Neutrophil (primary cell): ENCODE data around the gene ZDHHC4.

Experiments
- H3K27ac ChIP-seq: fragments of 200-600 bp; sonication (generic); 2 replicates; pipeline ENCODE4 v1.5.1; 2016; ENCODE audit warnings: mild to moderate bottlenecking, moderate library complexity
- H3K27me3 ChIP-seq: fragments of 200-600 bp; sonication (generic); 2 replicates; pipeline ENCODE4 v1.6.0; 2016; ENCODE audit warnings: mild to moderate bottlenecking
- H3K36me3 ChIP-seq: fragments of 200-600 bp; sonication (generic); 2 replicates; pipeline ENCODE4 v1.5.1; 2017
- H3K4me1 ChIP-seq, 2 experiments: fragments of 200-600 bp in 1 of 2; sonication (generic) in 1 of 2; 1 replicate in 1 of 2; 2 replicates in 1 of 2; pipeline versions ENCODE4 v1.5.1 to v1.6.1; 2013 to 2016; ENCODE audit warnings: low read depth in 1 of 2, low read length in 1 of 2, mild to moderate bottlenecking in 1 of 2, moderate library complexity in 1 of 2; ENCODE audit not compliant: control insufficient read depth in 1 of 2, insufficient read depth in 1 of 2
- H3K4me3 ChIP-seq, 2 experiments: fragments of 200-600 bp in 1 of 2; sonication (generic) in 1 of 2; 1 replicate in 1 of 2; 2 replicates in 1 of 2; pipeline ENCODE4 v1.5.1; 2013 to 2016; ENCODE audit warnings: low read depth in 1 of 2, low read length in 1 of 2, mild to moderate bottlenecking in 1 of 2, moderate library complexity in 1 of 2
- H3K9me3 ChIP-seq: fragments of 200-600 bp; sonication (generic); 2 replicates; pipeline ENCODE4 v1.5.1; 2016
- TF ChIP-seq, protein P1 (sequence below): fragments of 200-600 bp; sonication (generic); IDR thresholded peaks from 2 replicates; pipeline ENCODE4 v1.5.1; 2016; ENCODE audit warnings: antibody characterized with exemption

ZDHHC4 gene

DNA sequence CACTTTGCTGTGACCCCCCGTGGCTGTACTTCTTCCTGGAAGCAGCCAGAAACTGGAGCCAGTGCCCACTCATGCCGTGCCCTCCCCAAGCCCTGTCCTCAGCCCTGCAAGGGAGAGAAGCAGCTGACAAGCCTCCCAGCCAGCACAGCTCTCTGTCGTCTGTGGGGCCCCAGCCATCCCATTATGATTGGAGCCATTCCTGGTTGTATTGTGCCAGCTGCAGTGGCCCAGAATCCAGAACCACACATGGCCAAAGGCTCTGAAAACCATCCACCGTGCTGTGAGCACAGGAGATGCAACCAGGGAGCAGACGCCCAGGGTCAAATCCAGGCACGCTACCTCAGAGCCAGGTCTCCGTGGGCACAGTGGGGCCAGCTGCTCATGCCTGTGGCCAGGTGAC is 44.7 kb upstream of the ZDHHC4 start:
- peaks cover 6 to 8% of the 10 kb centered on the region in 2 experiments for H3K4me1 ChIP-seq
- H3K36me3 ChIP-seq = no peaks in the 10 kb centered on the region
- peaks cover 100% of the 10 kb centered on the region for H3K27me3 ChIP-seq
- no peaks in the 10 kb centered on the region for H3K9me3 ChIP-seq
- no peak overlapping the region for H3K27ac ChIP-seq
- TF ChIP-seq, protein P1, sequence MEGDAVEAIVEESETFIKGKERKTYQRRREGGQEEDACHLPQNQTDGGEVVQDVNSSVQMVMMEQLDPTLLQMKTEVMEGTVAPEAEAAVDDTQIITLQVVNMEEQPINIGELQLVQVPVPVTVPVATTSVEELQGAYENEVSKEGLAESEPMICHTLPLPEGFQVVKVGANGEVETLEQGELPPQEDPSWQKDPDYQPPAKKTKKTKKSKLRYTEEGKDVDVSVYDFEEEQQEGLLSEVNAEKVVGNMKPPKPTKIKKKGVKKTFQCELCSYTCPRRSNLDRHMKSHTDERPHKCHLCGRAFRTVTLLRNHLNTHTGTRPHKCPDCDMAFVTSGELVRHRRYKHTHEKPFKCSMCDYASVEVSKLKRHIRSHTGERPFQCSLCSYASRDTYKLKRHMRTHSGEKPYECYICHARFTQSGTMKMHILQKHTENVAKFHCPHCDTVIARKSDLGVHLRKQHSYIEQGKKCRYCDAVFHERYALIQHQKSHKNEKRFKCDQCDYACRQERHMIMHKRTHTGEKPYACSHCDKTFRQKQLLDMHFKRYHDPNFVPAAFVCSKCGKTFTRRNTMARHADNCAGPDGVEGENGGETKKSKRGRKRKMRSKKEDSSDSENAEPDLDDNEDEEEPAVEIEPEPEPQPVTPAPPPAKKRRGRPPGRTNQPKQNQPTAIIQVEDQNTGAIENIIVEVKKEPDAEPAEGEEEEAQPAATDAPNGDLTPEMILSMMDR = no peak
- H3K4me3 ChIP-seq = no peak overlapping the region

DNA sequence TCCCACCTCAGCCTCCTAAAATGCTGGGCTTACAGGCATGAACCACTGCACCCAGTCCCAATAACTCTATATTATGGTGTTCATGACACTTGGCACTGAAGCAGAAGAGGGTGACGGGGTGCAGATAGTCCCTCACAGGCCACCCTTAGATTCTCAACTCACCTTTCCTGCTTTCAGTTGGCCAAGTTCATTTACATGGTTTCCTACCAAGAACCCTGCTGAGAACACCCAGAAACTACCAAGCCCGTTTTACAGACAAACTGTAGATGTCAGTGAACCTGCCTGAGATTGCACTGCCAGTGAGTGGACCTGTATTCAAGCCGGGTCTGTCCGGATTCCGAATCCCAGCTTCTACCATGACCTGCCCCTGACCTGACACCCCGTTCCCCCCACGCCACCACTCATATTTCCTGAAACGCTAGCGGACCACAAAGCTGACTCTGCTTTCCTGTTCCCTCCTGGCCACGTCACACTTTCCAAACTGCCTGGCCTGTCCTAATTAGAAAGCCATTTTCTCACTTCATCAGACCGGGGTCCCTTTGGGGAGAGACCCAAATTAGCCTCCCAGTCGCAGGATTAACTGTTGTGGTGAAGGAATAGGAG is 43.3 kb upstream of the ZDHHC4 start:
- peaks cover 6 to 8% of the 10 kb centered on the region in 2 experiments for H3K4me1 ChIP-seq
- H3K36me3 ChIP-seq = no peaks in the 10 kb centered on the region
- H3K27me3 ChIP-seq = peaks cover 100% of the 10 kb centered on the region
- no peaks in the 10 kb centered on the region for H3K9me3 ChIP-seq
- TF ChIP-seq, protein P1 = no peak
- H3K27ac ChIP-seq = no peak overlapping the region
- H3K4me3 ChIP-seq = no peak overlapping the region

DNA sequence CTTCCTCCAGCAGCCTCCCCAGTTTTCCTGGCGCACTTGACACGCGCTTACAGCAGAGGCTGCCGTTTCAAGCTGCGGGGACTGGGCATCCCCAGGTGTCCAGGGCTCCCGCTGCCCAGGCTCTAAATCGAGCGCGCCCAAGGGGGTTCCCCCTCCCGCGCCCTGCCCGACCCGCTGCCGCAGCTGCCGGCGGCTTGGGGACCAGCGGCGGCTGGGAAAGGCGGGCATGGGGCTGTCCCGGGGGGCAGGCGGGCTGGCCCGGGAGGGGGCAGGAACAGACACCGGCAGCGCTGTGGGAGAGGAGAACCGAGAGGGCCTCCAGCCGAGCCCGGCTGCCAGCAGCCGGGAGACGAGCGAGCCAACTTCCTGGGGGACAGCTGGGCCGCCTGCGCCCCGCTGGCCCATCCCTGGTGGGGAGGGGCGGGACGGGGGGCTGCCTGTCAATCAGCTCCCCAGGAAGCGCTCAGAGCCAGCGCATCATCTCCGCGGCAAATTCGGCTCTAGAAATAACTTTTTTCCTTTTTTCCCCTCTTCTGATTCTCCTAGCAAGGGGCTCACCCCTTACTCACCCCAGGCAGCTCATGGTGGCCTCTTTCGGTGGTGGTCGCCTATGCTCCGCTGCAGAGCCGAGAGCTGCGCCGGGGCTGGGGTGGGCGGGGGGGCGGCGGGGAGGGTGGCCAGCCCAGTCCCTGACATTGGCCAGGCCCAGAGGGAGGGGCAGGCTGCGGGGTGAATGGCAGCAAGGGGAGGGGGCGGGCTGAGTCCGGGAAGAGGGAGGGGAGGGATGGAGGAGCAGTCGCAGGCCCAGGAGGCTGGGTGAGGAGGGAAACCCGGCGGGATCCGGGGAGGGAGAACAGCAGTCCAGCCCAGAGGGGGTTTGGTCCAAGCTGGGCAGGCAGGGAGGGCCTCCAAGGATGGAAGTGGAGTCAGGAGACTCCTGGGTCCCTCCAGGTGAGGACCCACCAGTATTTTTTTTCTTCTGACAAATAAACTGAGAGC is 40.7 kb upstream of the ZDHHC4 start:
- Histone ChIP-seq H3K36me3 (no peaks in the 10 kb centered on the region), H3K4me3 (no peak overlapping the region), H3K27ac (no peak overlapping the region), H3K4me1 (no peaks in the 10 kb centered on the region), H3K27me3 (peaks cover 75% of the 10 kb centered on the region), H3K9me3 (no peaks in the 10 kb centered on the region)
- TF ChIP-seq, protein P1 = no peak

DNA sequence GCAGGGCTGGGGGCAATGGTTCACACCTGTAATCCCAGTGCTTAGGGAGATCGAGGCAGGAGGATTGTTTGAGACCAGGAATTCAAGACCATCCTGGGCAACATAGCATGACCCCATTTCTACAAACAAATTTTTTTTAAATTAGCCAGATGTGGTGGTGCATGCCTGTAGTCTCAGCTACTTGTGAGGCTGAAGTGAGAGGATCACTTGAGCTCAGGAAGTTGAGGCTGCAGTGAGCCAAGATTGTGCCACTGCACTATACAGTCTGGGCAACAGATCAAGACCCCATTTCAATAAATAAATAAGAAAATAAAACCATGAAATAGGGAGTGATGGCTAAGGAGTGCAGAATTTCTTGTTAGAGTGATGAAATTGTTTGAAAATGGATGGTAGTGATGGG is 34.9 kb upstream of the ZDHHC4 start:
- TF ChIP-seq, protein P1 = no peak
- Histone ChIP-seq H3K4me3 (no peak overlapping the region), H3K27me3 (peaks cover 17% of the 10 kb centered on the region), H3K4me1 (no peaks in the 10 kb centered on the region), H3K9me3 (no peaks in the 10 kb centered on the region), H3K27ac (no peak overlapping the region), H3K36me3 (no peaks in the 10 kb centered on the region)

DNA sequence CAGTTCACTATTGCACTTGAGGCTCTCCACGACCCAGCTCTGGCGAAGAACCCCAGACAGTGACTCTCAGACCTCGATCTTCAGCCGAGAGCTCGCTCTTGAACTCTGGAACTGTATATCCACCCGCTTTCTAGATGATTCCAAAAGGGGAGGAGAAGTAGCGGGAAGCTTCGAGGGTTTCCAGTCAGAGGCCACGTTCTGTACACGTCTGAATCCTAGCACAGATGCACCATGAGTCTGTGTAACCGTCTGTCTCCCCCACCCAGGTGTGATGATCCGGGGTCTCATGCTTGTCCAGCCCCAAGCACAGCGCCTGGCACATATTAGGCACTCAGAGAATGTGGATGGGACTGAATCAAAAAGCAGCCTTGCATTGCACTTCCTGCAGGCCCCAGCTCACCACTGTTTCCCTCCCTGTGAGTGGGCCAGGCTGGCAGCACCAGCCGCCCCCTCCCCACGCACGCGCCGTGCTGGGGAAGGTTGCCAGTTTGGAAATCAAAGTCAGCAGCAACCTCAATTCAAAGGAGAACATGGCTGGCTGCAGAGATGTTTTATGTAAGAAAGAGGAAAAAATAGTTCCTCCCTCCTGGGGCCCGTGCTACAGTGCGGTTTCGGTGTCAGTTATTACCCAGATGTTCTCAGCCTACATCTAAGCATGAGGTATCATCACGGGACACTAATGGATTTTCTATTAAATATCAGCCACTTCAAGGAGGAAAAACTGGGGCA is 31.7 kb upstream of the ZDHHC4 start:
- H3K9me3 ChIP-seq = no peaks in the 10 kb centered on the region
- H3K27ac ChIP-seq = no peak overlapping the region
- H3K4me1 ChIP-seq = no peaks in the 10 kb centered on the region
- no peak overlapping the region for H3K4me3 ChIP-seq
- H3K27me3 ChIP-seq = no peaks in the 10 kb centered on the region
- TF ChIP-seq, protein P1 = no peak
- H3K36me3 ChIP-seq = no peaks in the 10 kb centered on the region
